Stomach smooth muscle (tissue), 2 donors: ENCODE results near the gene OR10D3.
"Not testable (repeated sequence)": the region's sequence is repeated elsewhere in the genome, so short reads cannot be mapped to it uniquely, and the experiment has no call there.

Source experiments
- H3K27ac ChIP-seq: one replicate; pipeline ENCODE4 v1.7.0; 2013; ENCODE audit warnings: mild to moderate bottlenecking, low read length, inconsistent platforms
- H3K27me3 ChIP-seq, 2 donors: one replicate each; pipeline ENCODE4 v1.7.0; 2013; ENCODE audit warnings: low read length in 2 of 2; ENCODE audit not compliant: insufficient read depth in 2 of 2, control insufficient read depth in 1 of 2
- H3K36me3 ChIP-seq, 2 donors: one replicate each; pipeline ENCODE4 v1.7.0; 2013; ENCODE audit warnings: low read length in 2 of 2; ENCODE audit not compliant: control insufficient read depth in 2 of 2, insufficient read depth in 2 of 2
- H3K4me1 ChIP-seq: one replicate; pipeline ENCODE4 v1.7.0; 2013; ENCODE audit warnings: low read length; ENCODE audit not compliant: control insufficient read depth, insufficient read depth
- H3K4me3 ChIP-seq, 2 donors: one replicate each; pipeline ENCODE4 v1.7.0; 2013; ENCODE audit warnings: low read length in 2 of 2
- H3K9ac ChIP-seq, 2 donors: one replicate each; pipeline ENCODE4 v1.7.0; 2013; ENCODE audit warnings: low read length in 2 of 2, mild to moderate bottlenecking in 1 of 2
- H3K9me3 ChIP-seq, 2 donors: one replicate each; pipeline ENCODE4 v1.7.0; 2013; ENCODE audit warnings: low read length in 2 of 2; ENCODE audit not compliant: control insufficient read depth in 2 of 2
- donor health status: healthy.
- donor health status: Pancreatic carcinoma.

Gene OR10D3

GRCh38 chr11:124214027-124214426, 30.9 kb downstream of the OR10D3 start:
- Histone ChIP-seq H3K36me3 (no peaks in the 10 kb centered on the region), H3K4me1 (no peaks in the 10 kb centered on the region), H3K27me3 (no peaks in the 10 kb centered on the region), H3K9me3 (no peaks in the 10 kb centered on the region), H3K9ac (no peak overlapping the region), H3K27ac (no peak overlapping the region), H3K4me3 (no peak overlapping the region)

GRCh38 chr11:124219126-124219525, 36.0 kb downstream of the OR10D3 start:
- no peak overlapping the region for H3K27ac ChIP-seq
- H3K36me3 ChIP-seq: no peaks in the 10 kb centered on the region
- H3K4me1 ChIP-seq: no peaks in the 10 kb centered on the region
- no peak overlapping the region for H3K4me3 ChIP-seq
- no peaks in the 10 kb centered on the region for H3K27me3 ChIP-seq
- H3K9ac ChIP-seq: no peak overlapping the region
- no peaks in the 10 kb centered on the region for H3K9me3 ChIP-seq

- H3K27ac ChIP-seq: no peak overlapping the region
- H3K4me3 ChIP-seq: no peak overlapping the region
- H3K27me3 ChIP-seq: no peaks in the 10 kb centered on the region
- no peaks in the 10 kb centered on the region for H3K4me1 ChIP-seq
- H3K9me3 ChIP-seq: no peaks in the 10 kb centered on the region
- no peak overlapping the region for H3K9ac ChIP-seq
- H3K36me3 ChIP-seq: no peaks in the 10 kb centered on the region
Observed at GRCh38 chr11:124222407-124222806, 39.3 kb downstream of the OR10D3 start.

GRCh38 chr11:124224618-124225423, 41.7 kb downstream of the OR10D3 start:
- H3K4me3 ChIP-seq, H3K4me1 ChIP-seq, H3K9ac ChIP-seq, H3K27ac ChIP-seq, H3K27me3 ChIP-seq, H3K36me3 ChIP-seq, H3K9me3 ChIP-seq: not testable (repeated sequence)

- Histone ChIP-seq H3K4me1 (no peaks in the 10 kb centered on the region), H3K36me3 (no peaks in the 10 kb centered on the region), H3K9me3 (no peaks in the 10 kb centered on the region), H3K4me3 (no peak overlapping the region), H3K9ac (no peak overlapping the region), H3K27ac (no peak overlapping the region), H3K27me3 (no peaks in the 10 kb centered on the region)
Observed at GRCh38 chr11:124225471-124225870, 42.3 kb downstream of the OR10D3 start.

- no peaks in the 10 kb centered on the region for H3K27me3 ChIP-seq
- no peaks in the 10 kb centered on the region for H3K4me1 ChIP-seq
- no peaks in the 10 kb centered on the region for H3K9me3 ChIP-seq
- no peaks in the 10 kb centered on the region for H3K36me3 ChIP-seq
- H3K27ac ChIP-seq: no peak overlapping the region
- no peak overlapping the region for H3K4me3 ChIP-seq
- H3K9ac ChIP-seq: no peak overlapping the region
Observed at GRCh38 chr11:124233376-124233775, 50.2 kb downstream of the OR10D3 start.
